Measurements from ENCODE around the gene FOXP4.

FOXP4 gene

GRCh38 chr6:41545703-41546474, at the start of gene FOXP4:
Gene FOXP4 (plus strand): TSS chr6:41546381. CDS start chr6:41565761, 19,380 bp downstream.
- Mint-ChIP-seq H3K36me3 (peaks cover 36% of the 10 kb centered on the region), H3K4me1 (peaks cover 46% of the 10 kb centered on the region), H3K9me3 (no peaks in the 10 kb centered on the region), H3K27ac (peak within 1 kb of the TSS; percentile 92), H3K4me3 (peak within 1 kb of the TSS; percentile 84)
- peak; percentile 89 for ATAC-seq
- DNase-seq (ENCODE audit: low spot score in 2 of 2): peak; percentile 60 to 89

- no peak overlapping the region for H3K4me3 Mint-ChIP-seq
- ATAC-seq: no peak
- no peaks in the 10 kb centered on the region for H3K36me3 Mint-ChIP-seq
- H3K27ac Mint-ChIP-seq: no peak overlapping the region
- H3K4me1 Mint-ChIP-seq: peaks cover 14% of the 10 kb centered on the region
- DNase-seq (ENCODE audit: low spot score in 2 of 2): no peak
- no peaks in the 10 kb centered on the region for H3K9me3 Mint-ChIP-seq
These were observed 48.6 kb upstream of the FOXP4 start for GRCh38 chr6:41497573-41497972.

GRCh38 chr6:41497994-41498393, 48.2 kb upstream of the FOXP4 start:
- ATAC-seq (no peak), DNase-seq (ENCODE audit: low spot score in 2 of 2) (no peak)
- Mint-ChIP-seq H3K4me3 (no peak overlapping the region), H3K4me1 (peaks cover 18% of the 10 kb centered on the region), H3K9me3 (no peaks in the 10 kb centered on the region), H3K36me3 (no peaks in the 10 kb centered on the region), H3K27ac (no peak overlapping the region)

GRCh38 chr6:41498968-41499599, 47.1 kb upstream of the FOXP4 start:
- peak; percentile 41 for ATAC-seq
- Mint-ChIP-seq H3K36me3 (no peaks in the 10 kb centered on the region), H3K4me3 (no peak overlapping the region)

GRCh38 chr6:41500561-41500960, 45.6 kb upstream of the FOXP4 start:
- Mint-ChIP-seq H3K4me3 (no peak overlapping the region), H3K4me1 (peaks cover 30% of the 10 kb centered on the region), H3K36me3 (no peaks in the 10 kb centered on the region), H3K9me3 (no peaks in the 10 kb centered on the region), H3K27ac (no peak overlapping the region)
- DNase-seq (ENCODE audit: low spot score in 2 of 2) (no peak), ATAC-seq (no peak)

More at GRCh38 chr6:41498968-41499599, 47.1 kb upstream of the FOXP4 start:
- H3K4me1 Mint-ChIP-seq: peaks cover 21% of the 10 kb centered on the region
- no peak for DNase-seq (ENCODE audit: low spot score in 2 of 2)
- no peaks in the 10 kb centered on the region for H3K9me3 Mint-ChIP-seq
- peak overlapping the region; percentile 13 for H3K27ac Mint-ChIP-seq

- no peak for DNase-seq (ENCODE audit: low spot score in 2 of 2)
- H3K9me3 Mint-ChIP-seq: no peaks in the 10 kb centered on the region
- no peaks in the 10 kb centered on the region for H3K36me3 Mint-ChIP-seq
- peak overlapping the region; percentile 70 for H3K4me3 Mint-ChIP-seq
- peaks cover 32% of the 10 kb centered on the region for H3K4me1 Mint-ChIP-seq
- H3K27ac Mint-ChIP-seq: no peak overlapping the region
- ATAC-seq: no peak
These were observed 43.6 kb upstream of the FOXP4 start for GRCh38 chr6:41502566-41502916.

- no peak overlapping the region for H3K27ac Mint-ChIP-seq
- no peaks in the 10 kb centered on the region for H3K36me3 Mint-ChIP-seq
- DNase-seq (ENCODE audit: low spot score in 2 of 2): no peak
- peak overlapping the region; percentile 70 for H3K4me3 Mint-ChIP-seq
- H3K9me3 Mint-ChIP-seq: no peaks in the 10 kb centered on the region
- peaks cover 32% of the 10 kb centered on the region for H3K4me1 Mint-ChIP-seq
- ATAC-seq: no peak
These were observed 43.1 kb upstream of the FOXP4 start for GRCh38 chr6:41502917-41503671.

- Mint-ChIP-seq H3K4me3 (peak overlapping the region; percentile 70), H3K4me1 (peaks cover 30% of the 10 kb centered on the region), H3K36me3 (no peaks in the 10 kb centered on the region), H3K27ac (no peak overlapping the region), H3K9me3 (no peaks in the 10 kb centered on the region)
- DNase-seq (ENCODE audit: low spot score in 2 of 2): no peak
- peak; percentile 66 for ATAC-seq
These were observed 42.2 kb upstream of the FOXP4 start for GRCh38 chr6:41503827-41504465.

GRCh38 chr6:41504466-41505121, 41.6 kb upstream of the FOXP4 start:
- DNase-seq (ENCODE audit: low spot score in 2 of 2): no peak
- peak overlapping the region; percentile 70 for H3K4me3 Mint-ChIP-seq
- peaks cover 25% of the 10 kb centered on the region for H3K4me1 Mint-ChIP-seq
- ATAC-seq: peak; percentile 3
- peak overlapping the region; percentile 4 for H3K27ac Mint-ChIP-seq
- no peaks in the 10 kb centered on the region for H3K36me3 Mint-ChIP-seq
- no peaks in the 10 kb centered on the region for H3K9me3 Mint-ChIP-seq

GRCh38 chr6:41505122-41506049, 40.8 kb upstream of the FOXP4 start:
- Mint-ChIP-seq H3K27ac (peak overlapping the region; percentile 4), H3K4me1 (peaks cover 27% of the 10 kb centered on the region), H3K36me3 (no peaks in the 10 kb centered on the region), H3K4me3 (peak overlapping the region; percentile 70), H3K9me3 (no peaks in the 10 kb centered on the region)
- ATAC-seq: peak; percentile 55
- no peak for DNase-seq (ENCODE audit: low spot score in 2 of 2)

- ATAC-seq (no peak), DNase-seq (ENCODE audit: low spot score in 2 of 2) (no peak)
- H3K36me3 Mint-ChIP-seq: no peaks in the 10 kb centered on the region
- H3K27ac Mint-ChIP-seq: no peak overlapping the region
- no peaks in the 10 kb centered on the region for H3K9me3 Mint-ChIP-seq
- H3K4me1 Mint-ChIP-seq: peaks cover 21% of the 10 kb centered on the region
- no peak overlapping the region for H3K4me3 Mint-ChIP-seq
These were observed 37.7 kb upstream of the FOXP4 start for GRCh38 chr6:41508479-41508878.

GRCh38 chr6:41509580-41509979, 36.6 kb upstream of the FOXP4 start:
- DNase-seq (ENCODE audit: low spot score in 2 of 2) (no peak), ATAC-seq (no peak)
- Mint-ChIP-seq H3K27ac (no peak overlapping the region), H3K9me3 (no peaks in the 10 kb centered on the region), H3K4me1 (peaks cover 16% of the 10 kb centered on the region), H3K36me3 (no peaks in the 10 kb centered on the region), H3K4me3 (no peak overlapping the region)

GRCh38 chr6:41511443-41512060, 34.6 kb upstream of the FOXP4 start:
- Mint-ChIP-seq H3K4me3 (no peak overlapping the region), H3K4me1 (peaks cover 5% of the 10 kb centered on the region), H3K27ac (no peak overlapping the region), H3K9me3 (no peaks in the 10 kb centered on the region), H3K36me3 (no peaks in the 10 kb centered on the region)
- ATAC-seq (no peak), DNase-seq (ENCODE audit: low spot score in 2 of 2) (no peak)
